NCI-H2107 treated with DMSO at 0.1 percent for 48 hours (cell line): ENCODE data around the gene THSD4.

Source experiments
- DNase-seq: peaks from one replicate; lab custom pipeline; 2025; ENCODE audit not compliant: unreplicated experiment; lab: John Stamatoyannopoulos, UW

The THSD4 gene

DNA sequence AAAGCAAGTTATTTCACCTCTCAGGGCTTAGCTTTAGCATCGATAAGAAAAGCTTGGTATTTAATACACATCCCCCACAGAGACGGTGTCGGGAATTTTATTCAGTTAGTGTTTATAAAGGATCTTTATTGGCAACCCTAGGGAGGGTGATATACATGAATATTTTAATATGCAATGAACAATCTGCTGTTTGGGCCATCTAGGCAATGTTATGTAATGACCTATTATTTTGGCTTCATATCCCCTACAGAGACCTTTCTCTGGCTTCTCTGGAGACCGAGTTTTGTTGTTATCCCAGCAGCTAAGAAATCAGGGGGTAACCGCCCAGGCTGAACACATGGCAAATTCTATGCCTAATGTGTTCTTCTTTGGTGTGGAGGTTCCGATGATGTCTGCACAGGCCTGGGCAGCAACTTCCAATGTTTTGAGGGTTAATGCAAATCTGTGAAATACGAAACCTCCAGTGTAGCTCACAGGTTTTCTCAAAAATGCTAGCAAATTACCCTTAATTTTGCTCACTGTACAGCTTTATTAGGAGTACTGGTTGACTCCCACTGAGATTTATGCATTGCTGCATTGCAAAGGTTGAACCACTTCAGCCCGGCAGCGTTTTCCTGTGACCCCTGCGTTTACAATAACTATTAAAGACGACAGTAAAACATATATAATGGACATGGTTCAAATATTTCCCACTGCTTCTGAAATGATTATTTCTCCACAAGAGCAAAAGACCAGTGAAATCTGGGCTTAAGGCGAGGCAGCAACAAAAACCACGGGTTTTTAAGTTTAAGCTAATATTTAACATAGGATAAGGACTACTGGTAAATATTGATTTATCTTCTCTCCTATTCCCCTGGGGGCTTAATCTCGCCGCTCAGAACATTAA, 396.8 kb downstream of the THSD4 start:
- DNase-seq = no peak

DNA sequence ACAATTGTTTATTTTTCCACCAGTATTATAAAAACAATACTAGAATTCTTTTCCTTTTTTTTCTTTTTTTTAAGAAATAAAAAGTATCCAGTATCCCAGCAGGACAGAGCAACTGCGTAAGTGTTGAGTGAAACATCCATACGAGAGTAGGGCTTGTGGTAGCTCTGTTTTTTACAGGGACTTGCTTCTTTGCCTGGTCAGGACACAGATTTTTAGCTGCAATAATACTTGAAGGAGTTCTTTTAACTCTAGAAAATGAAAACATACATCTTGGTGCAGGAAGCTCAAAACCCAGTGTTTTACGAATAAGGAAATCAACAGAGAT, 397.4 kb downstream of the THSD4 start:
- no peak for DNase-seq

- DNase-seq = no peak
Observed at GRCh38 chr15:71515375-71516186, 400.3 kb downstream of the THSD4 start.

DNA sequence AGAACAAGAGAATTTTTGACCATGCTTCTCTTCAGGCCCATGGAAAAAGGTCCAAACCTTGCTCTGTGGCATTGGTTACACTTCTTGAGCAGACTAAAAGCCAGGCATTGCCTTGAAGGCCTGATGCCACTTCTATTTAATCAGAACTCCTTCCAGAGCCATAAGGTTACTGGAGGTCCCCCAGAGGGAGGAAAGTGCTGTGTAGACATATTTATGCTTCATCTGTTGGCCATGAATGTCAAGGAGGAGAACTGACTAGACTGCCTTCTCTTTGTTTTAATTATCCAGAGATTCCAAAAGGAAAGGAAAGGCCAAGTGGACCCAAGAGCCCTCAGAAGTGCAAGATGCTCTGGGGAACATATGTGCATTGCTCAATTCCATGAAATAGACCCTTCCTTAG, 402.5 kb downstream of the THSD4 start:
- DNase-seq = no peak

DNA sequence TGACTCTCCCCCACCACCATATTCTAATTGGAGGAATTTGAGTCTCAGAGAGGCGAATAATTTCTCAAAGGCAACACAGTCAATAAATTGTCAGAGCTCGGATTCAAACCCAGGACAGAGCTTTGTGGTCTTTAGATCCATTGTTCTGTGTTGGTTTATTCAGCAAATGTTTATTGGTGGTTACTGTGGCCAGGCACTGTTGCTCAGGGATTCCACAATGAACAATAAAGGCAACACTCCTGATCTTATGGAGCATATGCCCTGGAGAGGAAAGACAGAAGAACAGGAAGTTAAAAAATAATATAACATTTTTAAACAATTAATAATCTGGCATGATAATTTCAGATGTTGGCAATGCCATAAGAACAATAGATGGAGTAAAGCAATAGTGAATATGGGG, 403.4 kb downstream of the THSD4 start:
- no peak for DNase-seq

DNA sequence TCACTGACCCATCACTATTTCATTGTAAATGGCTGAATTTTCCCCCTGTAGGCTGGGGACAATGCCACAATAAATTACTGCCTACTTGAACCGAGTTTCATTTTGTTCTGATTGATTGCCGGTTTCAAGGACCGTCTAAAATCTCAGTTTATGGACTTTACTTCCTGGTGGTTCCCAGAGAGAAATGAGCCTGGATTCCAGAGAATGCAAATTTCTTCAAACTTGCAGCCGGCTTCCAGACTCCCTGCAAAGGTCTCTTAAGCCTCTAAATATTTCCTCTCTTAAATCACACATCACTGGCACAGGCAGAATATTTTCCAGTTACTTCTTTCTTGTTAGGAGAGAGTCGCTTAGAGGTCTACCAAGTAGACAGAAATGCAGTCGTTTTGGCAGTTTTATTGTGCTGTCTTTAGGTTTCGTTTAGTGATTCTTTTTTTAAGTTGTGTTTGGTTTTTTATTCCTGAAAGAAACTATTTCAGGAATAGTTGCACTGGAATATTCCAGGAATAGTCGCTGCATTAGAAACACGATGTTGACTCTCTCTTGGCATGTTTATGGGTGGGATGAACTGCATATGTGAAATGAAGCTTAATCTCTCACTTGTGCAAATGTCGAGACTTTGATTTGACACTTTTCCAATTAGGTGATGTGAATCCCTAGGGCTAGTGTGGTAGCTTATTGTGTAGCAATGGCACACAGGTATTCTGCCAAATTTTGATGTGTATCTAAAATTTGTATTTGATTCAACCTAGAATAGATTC, 411.0 kb downstream of the THSD4 start:
- no peak for DNase-seq

- DNase-seq = no peak
Observed at GRCh38 chr15:71529361-71529760, 414.1 kb downstream of the THSD4 start.

DNA sequence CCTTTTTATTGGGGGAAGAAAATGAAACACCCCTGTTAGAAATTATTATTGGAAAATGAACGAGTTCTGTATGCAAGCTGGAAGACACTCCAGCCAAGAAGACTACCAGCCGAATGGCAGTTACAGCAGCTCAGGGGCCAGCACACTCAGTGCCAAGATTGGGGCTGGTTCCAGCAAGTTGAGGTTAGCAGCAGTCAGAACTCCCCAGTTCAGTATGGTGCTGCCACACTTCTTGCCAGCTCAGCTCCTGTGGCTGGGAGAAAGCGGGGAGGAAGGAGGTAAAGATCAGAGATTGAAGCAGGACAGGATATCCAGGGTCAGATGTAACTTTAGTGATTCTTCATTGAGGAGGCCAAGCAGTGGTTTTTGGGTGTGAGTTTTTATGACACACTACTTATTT, 414.8 kb downstream of the THSD4 start:
- no peak for DNase-seq

DNA sequence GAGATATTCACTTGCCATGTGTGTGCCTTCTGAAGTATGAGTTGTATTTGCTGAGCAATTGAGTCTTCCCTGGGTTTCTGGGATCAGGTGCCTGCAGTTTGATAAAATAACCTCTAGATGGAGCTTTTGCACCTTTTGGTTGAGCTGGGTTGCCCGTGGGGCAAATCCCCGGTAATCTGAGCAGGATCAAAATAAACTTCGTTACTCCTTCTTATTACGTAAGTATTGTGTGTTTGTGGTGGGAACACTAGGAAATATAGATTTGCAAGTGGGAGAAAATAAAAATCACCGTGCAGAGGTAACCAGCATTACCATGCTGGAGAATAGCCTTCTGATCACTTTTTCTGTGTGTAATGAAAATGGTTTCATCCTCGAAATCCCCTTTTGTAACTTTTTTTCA, 417.7 kb downstream of the THSD4 start:
- peak; percentile 25 for DNase-seq

GRCh38 chr15:71538181-71538580, 422.9 kb downstream of the THSD4 start:
- no peak for DNase-seq

- no peak for DNase-seq
Observed at GRCh38 chr15:71541746-71542145, 426.5 kb downstream of the THSD4 start.

DNA sequence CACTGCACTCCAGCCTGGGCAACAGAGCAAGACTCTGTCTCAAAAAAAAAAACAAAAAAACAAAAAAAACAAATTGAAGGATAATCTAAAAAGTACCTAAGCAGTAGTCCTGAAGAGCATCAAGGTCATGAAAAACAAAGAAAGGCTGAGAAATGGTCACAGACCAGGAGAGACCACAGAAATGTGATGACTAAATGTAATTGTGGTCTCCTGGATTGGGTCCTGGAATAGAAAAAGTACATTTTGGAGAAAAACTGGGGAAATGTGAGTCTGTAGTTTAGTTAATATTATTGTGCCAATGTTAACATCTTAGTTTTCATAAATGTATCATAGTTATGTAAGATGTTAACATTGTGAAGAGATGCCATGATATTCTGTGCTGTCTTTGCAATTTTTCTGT, 427.6 kb downstream of the THSD4 start:
- DNase-seq = no peak

DNA sequence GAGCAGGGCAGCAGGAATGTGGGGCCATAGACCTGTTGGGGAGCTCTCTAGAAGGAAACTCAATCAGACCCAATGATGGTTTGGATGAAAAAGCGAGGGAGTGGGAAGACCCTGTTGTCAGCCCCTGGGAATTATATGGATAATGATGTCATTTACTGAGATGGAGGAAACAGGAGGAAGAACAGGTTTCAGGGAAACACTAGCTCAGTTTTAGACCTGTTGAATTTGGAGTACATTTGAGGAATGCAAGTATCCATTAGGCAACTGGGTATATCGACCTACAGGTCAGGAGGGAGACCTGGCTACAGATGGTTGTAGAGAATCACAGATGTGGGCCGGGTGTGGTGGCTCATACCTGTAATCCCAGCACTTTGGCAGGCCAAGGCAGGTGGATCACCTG, 428.1 kb downstream of the THSD4 start:
- no peak for DNase-seq

- no peak for DNase-seq
Observed at GRCh38 chr15:71545223-71545760, 430.0 kb downstream of the THSD4 start.

- no peak for DNase-seq
Observed at GRCh38 chr15:71545923-71546322, 430.7 kb downstream of the THSD4 start.

DNA sequence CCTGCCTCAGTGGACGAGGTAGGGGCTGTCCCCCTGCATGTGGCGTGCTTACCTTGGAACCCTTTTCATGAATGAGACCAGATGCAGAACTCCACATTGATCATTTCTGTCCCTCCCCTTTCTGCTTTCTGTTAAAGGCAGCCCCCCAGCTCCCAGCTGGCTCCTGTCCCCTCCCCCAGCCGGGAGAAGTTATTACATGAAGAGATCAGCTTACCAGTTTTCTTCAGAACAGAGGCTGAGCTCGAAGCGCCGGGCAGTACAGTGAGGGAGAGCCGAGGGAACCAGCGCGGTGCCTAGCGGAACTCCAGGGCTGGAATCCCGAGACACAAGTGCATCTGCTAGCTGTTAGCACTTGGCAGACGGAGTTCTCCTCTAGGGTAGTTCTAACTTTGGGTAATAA, 431.7 kb downstream of the THSD4 start:
- peak; percentile 32 for DNase-seq

GRCh38 chr15:71548401-71548807, 433.1 kb downstream of the THSD4 start:
- DNase-seq = peak; percentile 21

DNA sequence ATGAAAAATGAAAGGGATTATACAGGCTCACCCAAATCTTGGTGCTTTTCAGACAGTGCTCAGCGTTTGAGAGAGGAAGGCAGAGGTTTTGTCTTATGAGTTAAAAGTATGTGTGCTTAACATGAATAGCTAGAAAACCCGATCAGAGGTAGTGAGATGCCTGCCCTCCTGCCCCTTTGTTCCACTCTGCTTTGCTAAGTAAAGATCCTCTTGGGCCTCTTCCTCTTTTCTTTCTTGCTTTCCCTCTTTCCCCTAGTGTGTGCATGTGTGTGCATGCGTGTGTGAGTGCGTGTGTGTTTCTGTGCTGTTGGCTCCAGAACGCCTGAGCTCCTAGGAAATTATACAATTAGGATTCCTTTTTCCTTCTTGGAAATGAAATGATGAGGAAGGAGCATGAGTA, 433.8 kb downstream of the THSD4 start:
- DNase-seq = no peak

DNA sequence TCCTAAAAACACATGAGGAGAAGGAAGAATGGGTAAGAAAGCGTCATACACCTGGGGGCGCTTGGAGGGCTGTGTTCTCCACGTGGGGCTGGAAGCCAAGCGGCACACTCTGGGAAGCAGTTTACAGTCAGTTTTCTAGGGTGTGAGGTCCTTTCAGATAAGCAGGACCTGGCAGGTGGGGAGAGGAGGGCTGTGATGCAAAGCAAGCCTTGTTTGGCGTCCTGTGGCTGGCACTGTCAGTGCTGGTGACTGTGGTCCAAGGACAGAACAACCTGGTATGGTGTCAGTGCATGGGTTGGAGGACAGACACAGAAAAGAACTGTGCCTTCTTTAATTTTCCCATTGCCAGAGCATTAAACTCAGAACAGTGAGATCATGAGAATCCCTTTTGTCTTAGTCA, 434.4 kb downstream of the THSD4 start:
- DNase-seq = no peak

GRCh38 chr15:71551566-71551965, 436.3 kb downstream of the THSD4 start:
- DNase-seq = peak; percentile 53

DNA sequence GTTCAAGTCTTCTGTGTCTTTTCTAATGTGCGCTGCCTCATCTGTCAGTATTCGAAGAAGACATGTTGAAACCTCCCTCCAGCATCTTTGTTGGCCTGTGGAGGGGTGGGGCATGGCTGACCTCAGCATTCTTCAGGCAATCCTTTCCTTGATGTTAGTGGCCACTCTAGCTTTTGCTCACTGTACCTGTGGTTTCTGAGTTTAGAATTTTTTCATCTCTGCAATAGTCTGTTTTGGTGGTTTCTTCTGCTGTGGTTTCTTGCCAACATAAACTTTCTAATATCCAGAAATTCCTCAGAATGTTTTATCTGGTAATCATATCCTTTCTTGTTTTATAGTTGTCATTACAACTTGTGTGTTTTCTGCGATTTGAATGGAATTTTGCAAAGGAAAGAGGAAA, 443.8 kb downstream of the THSD4 start:
- no peak for DNase-seq
